Measurements from ENCODE around the gene MKLN1.
A peak's percentile ranks its signal among the peaks of the same experiment; 100 is the strongest.
"Not testable (repeated sequence)": the region's sequence is repeated elsewhere in the genome, so short reads cannot be mapped to it uniquely, and the experiment has no call there.

MKLN1 gene

DNA sequence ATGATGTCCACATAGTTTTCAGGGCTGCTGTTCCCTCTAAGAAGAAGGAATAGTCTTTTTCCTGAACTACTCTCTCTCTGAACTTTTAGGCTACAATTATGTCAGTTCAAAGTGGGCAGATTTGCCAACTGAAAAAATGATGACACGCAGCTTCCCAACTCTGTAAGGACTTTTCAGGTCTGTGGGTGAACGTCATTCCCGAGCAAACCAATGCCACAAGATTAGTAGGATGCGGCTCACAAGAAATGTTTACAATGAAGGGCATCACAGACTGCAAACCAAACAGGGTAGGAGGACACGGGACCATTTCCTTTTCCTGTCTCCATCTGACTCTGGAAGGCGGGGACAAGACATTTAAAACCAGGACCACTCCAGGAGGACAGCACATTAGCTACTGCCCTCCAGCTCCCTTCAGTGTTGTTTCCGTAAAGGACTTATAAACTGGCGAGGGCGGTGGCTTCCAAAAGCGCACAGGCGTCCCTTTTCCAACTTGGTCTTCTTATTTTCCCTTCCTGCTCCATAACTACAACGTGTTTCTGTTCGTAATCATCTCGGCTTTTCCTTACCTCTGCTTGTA, 539 bp upstream of the MKLN1 start:
- TF ChIP-seq, protein P1, sequence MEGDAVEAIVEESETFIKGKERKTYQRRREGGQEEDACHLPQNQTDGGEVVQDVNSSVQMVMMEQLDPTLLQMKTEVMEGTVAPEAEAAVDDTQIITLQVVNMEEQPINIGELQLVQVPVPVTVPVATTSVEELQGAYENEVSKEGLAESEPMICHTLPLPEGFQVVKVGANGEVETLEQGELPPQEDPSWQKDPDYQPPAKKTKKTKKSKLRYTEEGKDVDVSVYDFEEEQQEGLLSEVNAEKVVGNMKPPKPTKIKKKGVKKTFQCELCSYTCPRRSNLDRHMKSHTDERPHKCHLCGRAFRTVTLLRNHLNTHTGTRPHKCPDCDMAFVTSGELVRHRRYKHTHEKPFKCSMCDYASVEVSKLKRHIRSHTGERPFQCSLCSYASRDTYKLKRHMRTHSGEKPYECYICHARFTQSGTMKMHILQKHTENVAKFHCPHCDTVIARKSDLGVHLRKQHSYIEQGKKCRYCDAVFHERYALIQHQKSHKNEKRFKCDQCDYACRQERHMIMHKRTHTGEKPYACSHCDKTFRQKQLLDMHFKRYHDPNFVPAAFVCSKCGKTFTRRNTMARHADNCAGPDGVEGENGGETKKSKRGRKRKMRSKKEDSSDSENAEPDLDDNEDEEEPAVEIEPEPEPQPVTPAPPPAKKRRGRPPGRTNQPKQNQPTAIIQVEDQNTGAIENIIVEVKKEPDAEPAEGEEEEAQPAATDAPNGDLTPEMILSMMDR (IDR thresholded peaks at IDR 0.05; ENCODE audit: extremely low read depth, missing control alignments): no peak
- peak; percentile 42 for DNase-seq (ENCODE audit: low spot score)

GRCh38 chr7:131328377-131329175, 900 bp downstream of the MKLN1 start:
- peak; percentile 34 for DNase-seq (ENCODE audit: low spot score)
- TF ChIP-seq, protein P1 (IDR thresholded peaks at IDR 0.05; ENCODE audit: extremely low read depth, missing control alignments): no peak

- DNase-seq (ENCODE audit: low spot score): no peak
- TF ChIP-seq, protein P1 (IDR thresholded peaks at IDR 0.05; ENCODE audit: extremely low read depth, missing control alignments): no peak
Measured at GRCh38 chr7:131329176-131329570, 1.5 kb downstream of the MKLN1 start.

DNA sequence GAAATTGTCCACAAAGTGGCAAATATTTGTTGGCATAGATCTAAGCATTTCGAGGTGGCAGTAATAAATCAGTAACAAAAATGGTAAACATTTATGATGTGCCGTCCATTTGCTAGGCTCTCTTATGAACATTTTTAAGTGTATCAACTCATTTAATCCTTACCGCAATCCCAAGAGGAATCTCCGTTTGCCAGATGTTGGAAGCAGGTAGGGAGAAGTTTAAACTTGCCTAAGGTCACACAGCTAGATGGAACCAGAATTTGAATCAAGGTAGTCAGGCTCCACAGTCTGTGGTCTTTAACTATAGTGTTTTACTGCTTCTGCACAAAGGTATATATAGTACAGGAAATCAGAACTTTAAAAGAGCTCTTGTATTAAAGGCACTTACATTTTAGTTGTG, 2.6 kb downstream of the MKLN1 start:
- TF ChIP-seq, protein P1 (IDR thresholded peaks at IDR 0.05; ENCODE audit: extremely low read depth, missing control alignments): no peak
- DNase-seq (ENCODE audit: low spot score): no peak

GRCh38 chr7:131331806-131332205, 4.1 kb downstream of the MKLN1 start:
- no peak for DNase-seq (ENCODE audit: low spot score)
- TF ChIP-seq, protein P1 (IDR thresholded peaks at IDR 0.05; ENCODE audit: extremely low read depth, missing control alignments): no peak

GRCh38 chr7:131332729-131333128, 5.1 kb downstream of the MKLN1 start:
- not testable (repeated sequence) for DNase-seq (ENCODE audit: low spot score)

GRCh38 chr7:131335639-131336381, 8.1 kb downstream of the MKLN1 start:
- TF ChIP-seq, protein P1 (IDR thresholded peaks at IDR 0.05; ENCODE audit: extremely low read depth, missing control alignments): no peak
- no peak for DNase-seq (ENCODE audit: low spot score)
